SK-N-MC (cell line): Measurements from ENCODE around the gene CLIP2.
"Not testable (repeated sequence)": the region's sequence is repeated elsewhere in the genome, so short reads cannot be mapped to it uniquely, and the experiment has no call there.

Experiments
- DNase-seq: peaks from one replicate; pipeline ENCODE4 v3.0.0-alpha.2; 2011; ENCODE audit warnings: low read depth, low spot score
- H3K27ac ChIP-seq: fragments of 200-600 bp; sonication (generic); 2 replicates; pipeline ENCODE4 v1.5.1; 2016; ENCODE audit warnings: mixed run types
- H3K36me3 ChIP-seq: fragments of 200-600 bp; sonication (generic); 2 replicates; pipeline ENCODE4 v1.6.1; 2017; ENCODE audit warnings: antibody characterized with exemption, low read length, mixed read lengths; ENCODE audit not compliant: insufficient read depth
- H3K4me3 ChIP-seq: fragments of 200-600 bp; sonication (generic); 2 replicates; pipeline ENCODE4 v1.5.1; 2016
- H3K9ac ChIP-seq: fragments of 200-600 bp; sonication (generic); 2 replicates; pipeline ENCODE4 v1.8.0; 2017; ENCODE audit warnings: mixed run types, mixed read lengths; ENCODE audit not compliant: insufficient read length
- H3K9me3 ChIP-seq: fragments of 200-600 bp; sonication (generic); 2 replicates; pipeline ENCODE4 v1.6.1; 2017; ENCODE audit warnings: low read depth, mild to moderate bottlenecking, antibody characterized with exemption, low read length, moderate library complexity, mixed read lengths
- EZH2 ChIP-seq: fragments of 200-600 bp; sonication (generic); IDR thresholded peaks from one replicate; pipeline ENCODE4 v1.6.1; 2017; ENCODE audit warnings: antibody characterized with exemption
- FOXP2 ChIP-seq: optimal IDR thresholded peaks from 2 replicates; pipeline ENCODE3; 2011; ENCODE audit warnings: mild to moderate bottlenecking, moderate library complexity; ENCODE audit not compliant: insufficient read depth; ENCODE audit errors: extremely low read length, control extremely low read depth
- POLR2AphosphoS5 ChIP-seq: IDR thresholded peaks from 2 replicates; pipeline ENCODE4 v1.6.1; 2012; ENCODE audit warnings: mild to moderate bottlenecking, low read depth, low read length, borderline replicate concordance

CLIP2 gene

GRCh38 chr7:74289018-74289658, at the start of gene CLIP2:
TSS of gene CLIP2 (plus strand) at chr7:74289407. CDS start at chr7:74317547, 28,140 bp downstream.
- H3K27ac ChIP-seq: no peak within 1 kb of the TSS
- TF ChIP-seq POLR2AphosphoS5 (no peak), FOXP2 (no peak), EZH2 (no peak)
- H3K36me3 ChIP-seq: no peaks in the 10 kb centered on the region
- peak within 1 kb of the TSS; percentile 70 for H3K9ac ChIP-seq
- peak within 1 kb of the TSS; percentile 87 for H3K4me3 ChIP-seq
- DNase-seq: no peak
- no peaks in the 10 kb centered on the region for H3K9me3 ChIP-seq

- H3K9me3 ChIP-seq: no peaks in the 10 kb centered on the region
- no peak overlapping the region for H3K4me3 ChIP-seq
- TF ChIP-seq POLR2AphosphoS5: no peak
- no peak overlapping the region for H3K9ac ChIP-seq
- DNase-seq: no peak
- peaks cover 90% of the 10 kb centered on the region for H3K36me3 ChIP-seq
- H3K27ac ChIP-seq: no peak overlapping the region
Measured at GRCh38 chr7:74240482-74240881, 48.7 kb upstream of the CLIP2 start.

GRCh38 chr7:74242122-74242443, 47.1 kb upstream of the CLIP2 start:
- H3K36me3 ChIP-seq: peaks cover 84% of the 10 kb centered on the region
- no peak for DNase-seq
- H3K9me3 ChIP-seq: no peaks in the 10 kb centered on the region
- H3K27ac ChIP-seq: no peak overlapping the region
- H3K4me3 ChIP-seq: no peak overlapping the region
- TF ChIP-seq POLR2AphosphoS5 (no peak), FOXP2 (no peak), EZH2 (no peak)
- H3K9ac ChIP-seq: no peak overlapping the region

- Histone ChIP-seq H3K27ac (no peak overlapping the region), H3K4me3 (no peak overlapping the region), H3K9me3 (no peaks in the 10 kb centered on the region), H3K9ac (no peak overlapping the region), H3K36me3 (peaks cover 82% of the 10 kb centered on the region)
- no peak for TF ChIP-seq FOXP2
- TF ChIP-seq POLR2AphosphoS5: no peak
- TF ChIP-seq EZH2: no peak
- no peak for DNase-seq
Measured at GRCh38 chr7:74246497-74246896, 42.7 kb upstream of the CLIP2 start.

GRCh38 chr7:74248156-74248555, 41.1 kb upstream of the CLIP2 start:
- TF ChIP-seq EZH2 (no peak), POLR2AphosphoS5 (no peak), FOXP2 (no peak)
- Histone ChIP-seq H3K9me3 (no peaks in the 10 kb centered on the region), H3K9ac (no peak overlapping the region), H3K36me3 (peaks cover 75% of the 10 kb centered on the region), H3K4me3 (no peak overlapping the region), H3K27ac (no peak overlapping the region)
- no peak for DNase-seq

GRCh38 chr7:74249058-74249457, 40.1 kb upstream of the CLIP2 start:
- H3K4me3 ChIP-seq, H3K9ac ChIP-seq, H3K27ac ChIP-seq, H3K9me3 ChIP-seq, DNase-seq: not testable (repeated sequence)
- peaks cover 68% of the 10 kb centered on the region for H3K36me3 ChIP-seq

- TF ChIP-seq EZH2: no peak
- no peak for TF ChIP-seq POLR2AphosphoS5
- no peak for TF ChIP-seq FOXP2
- Histone ChIP-seq H3K27ac (no peak overlapping the region), H3K36me3 (peaks cover 39% of the 10 kb centered on the region), H3K9ac (peak overlapping the region; percentile 99), H3K9me3 (no peaks in the 10 kb centered on the region), H3K4me3 (peak overlapping the region; percentile 96)
- DNase-seq: no peak
Measured at GRCh38 chr7:74252893-74253292, 36.3 kb upstream of the CLIP2 start.

GRCh38 chr7:74253331-74253730, 35.9 kb upstream of the CLIP2 start:
- H3K36me3 ChIP-seq: peaks cover 35% of the 10 kb centered on the region
- no peak for TF ChIP-seq EZH2
- TF ChIP-seq POLR2AphosphoS5: no peak
- TF ChIP-seq FOXP2: no peak
- no peak for DNase-seq
- no peaks in the 10 kb centered on the region for H3K9me3 ChIP-seq
- peak overlapping the region; percentile 80; the same call in 1 of the 2 replicates for H3K27ac ChIP-seq
- H3K4me3 ChIP-seq: peak overlapping the region; percentile 96
- H3K9ac ChIP-seq: peak overlapping the region; percentile 99

GRCh38 chr7:74253835-74254128, 35.4 kb upstream of the CLIP2 start:
- TF ChIP-seq EZH2 (no peak), POLR2AphosphoS5 (no peak), FOXP2 (no peak)
- Histone ChIP-seq H3K9me3 (no peaks in the 10 kb centered on the region), H3K27ac (peak overlapping the region; percentile 80), H3K9ac (peak overlapping the region; percentile 99), H3K4me3 (peak overlapping the region; percentile 96), H3K36me3 (peaks cover 30% of the 10 kb centered on the region)
- DNase-seq: no peak
